Colonic mucosa (tissue), 4 donors: ENCODE results near the gene POU2AF3. TPM values are rescaled to one million over a fixed set of nuclear protein-coding genes. Genes with fewer than 3 reads are reported as not detected.
"Not testable (repeated sequence)": the region's sequence is repeated elsewhere in the genome, so short reads cannot be mapped to it uniquely, and the experiment has no call there.

Experiments used
- DNase-seq: peaks from one replicate; pipeline ENCODE4 v3.0.0-alpha.2; 2020
- H3K27ac ChIP-seq: fragments of 200-600 bp; one replicate; pipeline ENCODE4 v1.8.0; 2021
- H3K27me3 ChIP-seq: fragments of 200-600 bp; one replicate; pipeline ENCODE4 v1.8.0; 2021
- H3K36me3 ChIP-seq: fragments of 200-600 bp; one replicate; pipeline ENCODE4 v1.8.0; 2021
- H3K4me1 ChIP-seq: fragments of 200-600 bp; one replicate; pipeline ENCODE4 v1.8.0; 2021; ENCODE audit warnings: mild to moderate bottlenecking
- H3K4me3 ChIP-seq: fragments of 200-600 bp; one replicate; pipeline ENCODE4 v1.8.0; 2021
- H3K9ac ChIP-seq, 2 donors: one replicate each; pipeline ENCODE4 v1.7.0; 2013; ENCODE audit warnings: control low read depth in 2 of 2, low read depth in 2 of 2, low read length in 2 of 2
- H3K9me3 ChIP-seq: fragments of 200-600 bp; one replicate; pipeline ENCODE4 v1.8.0; 2021
- intact Hi-C: fragments of 100-400 bp; cut with DNase I; formaldehyde crosslinking; loops from one replicate; pipeline ENCODE4 v1.14.1; 2022
- total RNA-seq, 2 donors: library from RNA; stranded (reverse); fragmentation: NEBNext Ultra II Directional in 1 of 2; extraction: Animal tissue kit (Norgen Biotek cat#: 25700) in 1 of 2; gene quantifications; one replicate each; pipeline ENCODE4 v1.2.1, GENCODE V29; 2021
- TF ChIP-seq, protein P1 (sequence below): fragments of 200-600 bp; IDR thresholded peaks from one replicate; pipeline ENCODE4 v1.8.0; 2022; ENCODE audit warnings: antibody characterized with exemption, mild to moderate bottlenecking
- donor health status: healthy.
- donor health status: DM: no; HTN: no; CAD: no.
- donor health status: DM: no; HTN: no; CAD: no.

POU2AF3 gene
- total RNA-seq, 2 donors from 2014 or later, result 4.5 to 7.9 TPM

- H3K4me3 ChIP-seq, result no peak overlapping the region
- no peak overlapping the region for H3K27ac ChIP-seq
- TF ChIP-seq, protein P1, sequence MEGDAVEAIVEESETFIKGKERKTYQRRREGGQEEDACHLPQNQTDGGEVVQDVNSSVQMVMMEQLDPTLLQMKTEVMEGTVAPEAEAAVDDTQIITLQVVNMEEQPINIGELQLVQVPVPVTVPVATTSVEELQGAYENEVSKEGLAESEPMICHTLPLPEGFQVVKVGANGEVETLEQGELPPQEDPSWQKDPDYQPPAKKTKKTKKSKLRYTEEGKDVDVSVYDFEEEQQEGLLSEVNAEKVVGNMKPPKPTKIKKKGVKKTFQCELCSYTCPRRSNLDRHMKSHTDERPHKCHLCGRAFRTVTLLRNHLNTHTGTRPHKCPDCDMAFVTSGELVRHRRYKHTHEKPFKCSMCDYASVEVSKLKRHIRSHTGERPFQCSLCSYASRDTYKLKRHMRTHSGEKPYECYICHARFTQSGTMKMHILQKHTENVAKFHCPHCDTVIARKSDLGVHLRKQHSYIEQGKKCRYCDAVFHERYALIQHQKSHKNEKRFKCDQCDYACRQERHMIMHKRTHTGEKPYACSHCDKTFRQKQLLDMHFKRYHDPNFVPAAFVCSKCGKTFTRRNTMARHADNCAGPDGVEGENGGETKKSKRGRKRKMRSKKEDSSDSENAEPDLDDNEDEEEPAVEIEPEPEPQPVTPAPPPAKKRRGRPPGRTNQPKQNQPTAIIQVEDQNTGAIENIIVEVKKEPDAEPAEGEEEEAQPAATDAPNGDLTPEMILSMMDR, result no peak
- no peak overlapping the region for H3K9ac ChIP-seq
- intact Hi-C loops, result no loop called here
- DNase-seq, result no peak
- H3K36me3 ChIP-seq, result no peaks in the 10 kb centered on the region
- H3K27me3 ChIP-seq, result no peaks in the 10 kb centered on the region
- no peaks in the 10 kb centered on the region for H3K9me3 ChIP-seq
- H3K4me1 ChIP-seq, result no peaks in the 10 kb centered on the region
Observed at GRCh38 chr11:111259896-111260295, 38.5 kb upstream of the POU2AF3 start.

- no peak for DNase-seq
- TF ChIP-seq, protein P1, result no peak
- H3K9ac ChIP-seq, result no peak overlapping the region
- no peaks in the 10 kb centered on the region for H3K4me1 ChIP-seq
- intact Hi-C loops, result no loop called here
- H3K9me3 ChIP-seq, result no peaks in the 10 kb centered on the region
- H3K27me3 ChIP-seq, result no peaks in the 10 kb centered on the region
- H3K36me3 ChIP-seq, result no peaks in the 10 kb centered on the region
- no peak overlapping the region for H3K27ac ChIP-seq
- H3K4me3 ChIP-seq, result no peak overlapping the region
Observed at GRCh38 chr11:111260811-111261210, 37.5 kb upstream of the POU2AF3 start.

GRCh38 chr11:111264646-111265045 is 33.7 kb upstream of the POU2AF3 start:
- Histone ChIP-seq H3K27ac (no peak overlapping the region), H3K36me3 (no peaks in the 10 kb centered on the region), H3K9ac (no peak overlapping the region), H3K4me3 (no peak overlapping the region), H3K9me3 (no peaks in the 10 kb centered on the region), H3K4me1 (no peaks in the 10 kb centered on the region), H3K27me3 (no peaks in the 10 kb centered on the region)
- TF ChIP-seq, protein P1, result no peak
- intact Hi-C loops, result no loop called here
- no peak for DNase-seq

- H3K4me3 ChIP-seq, result no peak overlapping the region
- H3K27me3 ChIP-seq, result no peaks in the 10 kb centered on the region
- no peak for DNase-seq
- intact Hi-C loops, result no loop called here
- H3K9me3 ChIP-seq, result no peaks in the 10 kb centered on the region
- H3K27ac ChIP-seq, result no peak overlapping the region
- H3K9ac ChIP-seq, result no peak overlapping the region
- no peaks in the 10 kb centered on the region for H3K4me1 ChIP-seq
- H3K36me3 ChIP-seq, result no peaks in the 10 kb centered on the region
- TF ChIP-seq, protein P1, result no peak
Observed at GRCh38 chr11:111265421-111265820, 32.9 kb upstream of the POU2AF3 start.

DNA sequence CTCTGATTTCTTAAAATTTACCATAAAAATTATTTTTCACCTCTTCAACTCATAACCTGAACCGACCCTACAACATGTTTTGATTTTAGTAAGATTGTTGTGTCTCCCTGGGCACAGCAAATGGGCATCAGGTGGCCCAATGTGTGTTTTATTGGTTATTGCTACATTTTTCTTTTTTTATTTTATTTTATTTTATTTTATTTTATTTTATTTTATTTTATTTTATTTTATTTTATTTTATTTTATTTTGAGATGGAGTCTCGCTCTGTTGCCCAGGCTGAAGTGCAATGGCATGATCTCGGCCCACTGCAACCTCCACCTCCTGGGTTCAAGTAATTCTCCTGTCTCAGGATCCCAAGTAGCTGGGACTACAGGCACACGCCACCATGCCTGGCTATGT is 30.0 kb upstream of the POU2AF3 start:
- DNase-seq, H3K36me3 ChIP-seq, H3K27me3 ChIP-seq, H3K4me1 ChIP-seq, H3K27ac ChIP-seq, intact Hi-C loops, H3K9me3 ChIP-seq, H3K9ac ChIP-seq, H3K4me3 ChIP-seq: not testable (repeated sequence)

GRCh38 chr11:111269146-111269868 is 29.0 kb upstream of the POU2AF3 start:
- TF ChIP-seq, protein P1, result no peak
- no peaks in the 10 kb centered on the region for H3K9me3 ChIP-seq
- no peak overlapping the region for H3K9ac ChIP-seq
- no peaks in the 10 kb centered on the region for H3K27me3 ChIP-seq
- H3K36me3 ChIP-seq, result no peaks in the 10 kb centered on the region
- H3K27ac ChIP-seq, result no peak overlapping the region
- no peak for DNase-seq
- intact Hi-C loops, result no loop called here
- no peaks in the 10 kb centered on the region for H3K4me1 ChIP-seq
- no peak overlapping the region for H3K4me3 ChIP-seq
